K562 (cell line): Measurements from ENCODE around the gene CNTN5.

Source experiments
- ARNT ChIP-seq, 2 experiments: fragments of 450-650 bp; IDR thresholded peaks; 2 replicates each; pipeline ENCODE4 v1.6.1; 2016; ENCODE audit warnings: mild to moderate bottlenecking in 1 of 2
- BCL6 ChIP-seq: fragments of 250-450 bp; sonication (Bioruptor Pico); IDR thresholded peaks from 2 replicates; pipeline ENCODE4 v1.4.0; 2020
- CTCF ChIP-seq, 3 experiments: IDR thresholded peaks in 2 of 3; conservative IDR thresholded peaks in 1 of 3; 2 replicates each; pipeline ENCODE4 v1.5.1; 2011 to 2012; ENCODE audit warnings: low read length in 3 of 3, mild to moderate bottlenecking in 3 of 3, control low read depth in 2 of 3, improper control_type of control experiment in 1 of 3, inconsistent platforms in 1 of 3, low read depth in 1 of 3, mixed read lengths in 1 of 3, moderate library complexity in 1 of 3; ENCODE audit not compliant: insufficient read depth in 2 of 3
- JUN ChIP-seq, 2 experiments: sonication (generic) in 1 of 2; formaldehyde crosslinking in 1 of 2; IDR thresholded peaks; 2 replicates each; pipeline versions ENCODE4 v1.6.1 to v1.8.0; 2012 to 2022; ENCODE audit warnings: borderline replicate concordance in 2 of 2, mild to moderate bottlenecking in 2 of 2, improper control_type of control experiment in 1 of 2, low read depth in 1 of 2, low read length in 1 of 2, missing genetic modification reagents in 1 of 2
- MAZ ChIP-seq, 2 experiments: fragments of 450-650 bp in 1 of 2; sonication (generic) in 1 of 2; formaldehyde crosslinking; IDR thresholded peaks in 1 of 2; conservative IDR thresholded peaks in 1 of 2; 2 replicates each; pipeline versions ENCODE4 v1.4.0 to v1.5.0; 2020; ENCODE audit warnings: mild to moderate bottlenecking in 1 of 2, missing genetic modification reagents in 1 of 2
- RAD21 ChIP-seq, 2 experiments: fragments of 250-450 bp in 1 of 2; fragments of 450-650 bp in 1 of 2; sonication (Bioruptor Pico) in 1 of 2; formaldehyde crosslinking in 1 of 2; IDR thresholded peaks in 1 of 2; conservative IDR thresholded peaks in 1 of 2; 2 replicates each; pipeline versions ENCODE4 v1.4.0 to v1.8.0; 2020 to 2022; ENCODE audit warnings: mild to moderate bottlenecking in 2 of 2, moderate library complexity in 1 of 2

GRCh38 chr11:100336873-100337272, 1316.1 kb downstream of the CNTN5 start:
- no peak for TF ChIP-seq JUN (IDR thresholded peaks at IDR 0.05; ENCODE audit: borderline replicate concordance, low read depth, low read length)
- no peak for TF ChIP-seq JUN (CRISPR knock-in tag; IDR thresholded peaks at IDR 0.05; ENCODE audit: borderline replicate concordance)
- no peak for TF ChIP-seq MAZ (CRISPR knock-in tag; conservative IDR thresholded peaks at IDR 0.05 in 1 of 2, IDR thresholded peaks at IDR 0.05 in 1 of 2)
- TF ChIP-seq CTCF (IDR thresholded peaks at IDR 0.05 in 2 of 3, conservative IDR thresholded peaks at IDR 0.05 in 1 of 3; ENCODE audit: insufficient read depth in 2 of 3, low read depth in 1 of 3, low read length in 3 of 3), result no peak
- no peak for TF ChIP-seq BCL6 (CRISPR knock-in tag)
- TF ChIP-seq RAD21 (CRISPR knock-in tag; conservative IDR thresholded peaks at IDR 0.05 in 1 of 2, IDR thresholded peaks at IDR 0.05 in 1 of 2), result no peak
- no peak for TF ChIP-seq ARNT (IDR thresholded peaks at IDR 0.05)
